GM23338 (cell line): ENCODE results near the gene SH3GL3.

ENCODE experiments used
- CREB1 ChIP-seq: fragments of 250-450 bp; sonication (Bioruptor Pico); IDR thresholded peaks from 2 replicates; pipeline ENCODE4 v1.5.0; 2020; ENCODE audit warnings: low read depth, mild to moderate bottlenecking, moderate library complexity
- CTCF ChIP-seq, 2 experiments: fragments of 200-600 bp in 1 of 2; sonication (generic) in 1 of 2; conservative IDR thresholded peaks; 2 replicates each; pipeline versions ENCODE4 v1.5.1 to v1.6.1; 2016 to 2017; ENCODE audit warnings: antibody characterized with exemption in 2 of 2, low read depth in 2 of 2, mild to moderate bottlenecking in 2 of 2, moderate library complexity in 1 of 2
- ETS1 ChIP-seq: IDR thresholded peaks from 2 replicates; pipeline ENCODE4 v1.6.1; 2016; ENCODE audit warnings: antibody characterized with exemption
- EZH2 ChIP-seq: fragments of 200-600 bp; sonication (generic); IDR thresholded peaks from one replicate; pipeline ENCODE4 v1.8.0; 2017; ENCODE audit warnings: antibody characterized with exemption, mild to moderate bottlenecking, low read depth; ENCODE audit not compliant: unreplicated experiment
- EZH2phosphoT487 ChIP-seq: fragments of 200-600 bp; sonication (generic); IDR thresholded peaks from one replicate; pipeline ENCODE4 v1.8.1; 2018; ENCODE audit warnings: antibody characterized with exemption; ENCODE audit not compliant: unreplicated experiment
- JUNB ChIP-seq: IDR thresholded peaks from one replicate; pipeline ENCODE4 v1.6.1; 2016; ENCODE audit warnings: antibody characterized with exemption; ENCODE audit not compliant: unreplicated experiment
- NANOG ChIP-seq: IDR thresholded peaks from 2 replicates; pipeline ENCODE4 v1.6.1; 2016; ENCODE audit warnings: antibody characterized with exemption, borderline replicate concordance
- POLR2AphosphoS5 ChIP-seq: IDR thresholded peaks from 2 replicates; pipeline ENCODE4 v1.6.1; 2016; ENCODE audit warnings: antibody characterized with exemption, low read depth
- STAT1 ChIP-seq: IDR thresholded peaks from one replicate; pipeline ENCODE4 v1.6.1; 2016; ENCODE audit warnings: antibody characterized with exemption; ENCODE audit not compliant: unreplicated experiment
- ZNF114 ChIP-seq: fragments of 250-450 bp; sonication (Bioruptor Pico); IDR thresholded peaks from 2 replicates; pipeline ENCODE4 v1.5.0; 2020; ENCODE audit warnings: mild to moderate bottlenecking, moderate library complexity
- ZNF331 ChIP-seq: fragments of 250-450 bp; sonication (Bioruptor Pico); IDR thresholded peaks from 2 replicates; pipeline ENCODE4 v1.5.0; 2020; ENCODE audit warnings: low read depth, mild to moderate bottlenecking, moderate library complexity
- ZNF462 ChIP-seq: fragments of 250-450 bp; sonication (Bioruptor Pico); IDR thresholded peaks from 2 replicates; pipeline ENCODE4 v1.5.0; 2020; ENCODE audit warnings: mild to moderate bottlenecking, moderate library complexity
- TF ChIP-seq, protein P1 (sequence below): IDR thresholded peaks from one replicate; pipeline ENCODE4 v1.6.1; 2018; ENCODE audit warnings: antibody characterized with exemption; ENCODE audit not compliant: unreplicated experiment

DNA sequence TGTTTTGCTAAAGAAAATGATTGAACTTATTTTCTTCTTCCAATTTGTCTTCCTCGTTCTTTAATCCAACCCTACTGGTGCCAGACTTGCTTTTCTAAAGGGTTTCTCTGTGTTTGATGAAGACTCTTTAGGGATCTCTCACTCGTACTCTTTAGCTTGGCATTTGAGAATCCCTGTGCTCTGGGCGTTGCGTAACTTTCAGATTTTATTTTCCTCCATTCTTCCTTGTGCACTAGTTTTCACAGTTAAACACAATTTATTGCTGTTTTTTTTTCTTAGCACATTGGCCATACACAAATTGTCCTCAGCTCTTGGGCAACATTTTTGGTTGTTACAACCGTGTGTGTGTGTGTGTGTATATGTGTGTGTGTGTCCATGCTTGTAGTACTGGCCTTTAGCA is 111.0 kb downstream of the SH3GL3 start:
- no peak for TF ChIP-seq CTCF (conservative IDR thresholded peaks at IDR 0.05; ENCODE audit: low read depth in 2 of 2)
- TF ChIP-seq POLR2AphosphoS5: no peak
- TF ChIP-seq EZH2: no peak
- TF ChIP-seq EZH2phosphoT487: no peak
- TF ChIP-seq, protein P1, sequence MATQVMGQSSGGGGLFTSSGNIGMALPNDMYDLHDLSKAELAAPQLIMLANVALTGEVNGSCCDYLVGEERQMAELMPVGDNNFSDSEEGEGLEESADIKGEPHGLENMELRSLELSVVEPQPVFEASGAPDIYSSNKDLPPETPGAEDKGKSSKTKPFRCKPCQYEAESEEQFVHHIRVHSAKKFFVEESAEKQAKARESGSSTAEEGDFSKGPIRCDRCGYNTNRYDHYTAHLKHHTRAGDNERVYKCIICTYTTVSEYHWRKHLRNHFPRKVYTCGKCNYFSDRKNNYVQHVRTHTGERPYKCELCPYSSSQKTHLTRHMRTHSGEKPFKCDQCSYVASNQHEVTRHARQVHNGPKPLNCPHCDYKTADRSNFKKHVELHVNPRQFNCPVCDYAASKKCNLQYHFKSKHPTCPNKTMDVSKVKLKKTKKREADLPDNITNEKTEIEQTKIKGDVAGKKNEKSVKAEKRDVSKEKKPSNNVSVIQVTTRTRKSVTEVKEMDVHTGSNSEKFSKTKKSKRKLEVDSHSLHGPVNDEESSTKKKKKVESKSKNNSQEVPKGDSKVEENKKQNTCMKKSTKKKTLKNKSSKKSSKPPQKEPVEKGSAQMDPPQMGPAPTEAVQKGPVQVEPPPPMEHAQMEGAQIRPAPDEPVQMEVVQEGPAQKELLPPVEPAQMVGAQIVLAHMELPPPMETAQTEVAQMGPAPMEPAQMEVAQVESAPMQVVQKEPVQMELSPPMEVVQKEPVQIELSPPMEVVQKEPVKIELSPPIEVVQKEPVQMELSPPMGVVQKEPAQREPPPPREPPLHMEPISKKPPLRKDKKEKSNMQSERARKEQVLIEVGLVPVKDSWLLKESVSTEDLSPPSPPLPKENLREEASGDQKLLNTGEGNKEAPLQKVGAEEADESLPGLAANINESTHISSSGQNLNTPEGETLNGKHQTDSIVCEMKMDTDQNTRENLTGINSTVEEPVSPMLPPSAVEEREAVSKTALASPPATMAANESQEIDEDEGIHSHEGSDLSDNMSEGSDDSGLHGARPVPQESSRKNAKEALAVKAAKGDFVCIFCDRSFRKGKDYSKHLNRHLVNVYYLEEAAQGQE: no peak
- TF ChIP-seq CREB1 (CRISPR knock-in tag): no peak
- TF ChIP-seq JUNB: no peak
- TF ChIP-seq ZNF114: no peak
- TF ChIP-seq ZNF331 (CRISPR knock-in tag): no peak
- no peak for TF ChIP-seq NANOG
- TF ChIP-seq ZNF462 (CRISPR knock-in tag): no peak
- no peak for TF ChIP-seq STAT1
- no peak for TF ChIP-seq ETS1
